Thyroid gland (tissue), 4 donors: ENCODE results near the gene CKAP2. TPM values are rescaled to one million over a fixed set of nuclear protein-coding genes. Genes with fewer than 3 reads are reported as not detected.

Experiments
- DNase-seq, 2 donors: peaks; one replicate each; pipeline ENCODE4 v3.0.0-alpha.2; 2019
- H3K27ac ChIP-seq, 3 donors: fragments of 200-600 bp; sonication (generic); 1 replicate in 2 of 3; 2 replicates in 1 of 3; pipeline ENCODE4 v1.5.1; 2016 to 2019; ENCODE audit warnings: mild to moderate bottlenecking in 1 of 3, moderate library complexity in 1 of 3
- H3K27me3 ChIP-seq: fragments of 200-600 bp; sonication (generic); one replicate; pipeline ENCODE4 v1.5.1; 2019
- H3K36me3 ChIP-seq, 2 donors: fragments of 200-600 bp; sonication (generic); one replicate each; pipeline ENCODE4 v1.5.1; 2016 to 2019
- H3K4me1 ChIP-seq, 2 donors: fragments of 200-600 bp; sonication (generic); one replicate each; pipeline ENCODE4 v1.5.1; 2017 to 2019
- H3K4me3 ChIP-seq, 3 donors: fragments of 200-600 bp; sonication (generic); replicated peaks in 1 of 3; 1 replicate in 2 of 3; 2 replicates in 1 of 3; pipeline ENCODE4 v1.5.1; 2016; ENCODE audit warnings: mild to moderate bottlenecking in 1 of 3
- H3K9me3 ChIP-seq: fragments of 200-600 bp; sonication (generic); one replicate; pipeline ENCODE4 v1.5.1; 2017
- POLR2A ChIP-seq, 2 donors: fragments of 450-650 bp; IDR thresholded peaks; one replicate each; pipeline ENCODE4 v1.6.1; 2017; ENCODE audit warnings: antibody characterized with exemption in 2 of 2, mild to moderate bottlenecking in 2 of 2, moderate library complexity in 1 of 2
- WGBS, 2 donors: methylation state at CpG; one replicate each; pipeline ENCODE4 v1.1.5; 2017; 5-methylcytosine and 5-hydroxymethylcytosine counted together
- intact Hi-C: fragments of 100-400 bp; cut with DNase I; formaldehyde crosslinking; loops from one replicate; pipeline ENCODE4 v1.15.1; 2023
- total RNA-seq, 4 donors: library from RNA; depleted of rRNA; stranded (reverse); fragments of >200 nt; gene quantifications; one replicate each; pipeline ENCODE4 v1.2.3, GENCODE V29; 2016
- TF ChIP-seq, protein P1 (sequence below), 6 experiments: fragments of 200-600 bp in 3 of 6; fragments of 450-650 bp in 3 of 6; sonication (generic) in 3 of 6; IDR thresholded peaks; one replicate each; pipeline ENCODE4 v1.5.1; 2016 to 2019; ENCODE audit warnings: antibody characterized with exemption in 6 of 6, mild to moderate bottlenecking in 2 of 6, inconsistent platforms in 1 of 6, moderate library complexity in 1 of 6

CKAP2 gene
- total RNA-seq, 4 donors from 2014 or later = 8.7 to 14.3 (median 11.4) TPM

DNA sequence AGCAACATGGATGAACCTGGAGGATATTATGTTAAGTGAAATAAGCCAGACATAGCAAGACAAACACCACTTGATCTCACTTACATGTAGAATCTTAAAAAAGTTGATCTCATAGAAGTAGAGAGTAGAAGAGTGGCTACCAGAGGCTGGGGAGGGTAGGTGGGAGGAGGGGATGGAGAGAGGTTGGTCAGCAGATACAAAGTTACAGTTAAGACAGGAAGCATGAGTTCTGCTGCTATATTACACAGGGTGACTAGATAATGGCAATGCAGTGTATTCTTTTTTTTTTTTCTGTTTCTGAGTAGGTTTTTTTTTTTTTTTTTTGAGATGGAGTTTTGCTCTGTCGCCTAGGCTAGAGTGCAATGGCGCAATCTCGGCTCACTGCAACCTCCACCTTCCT is 34.1 kb upstream of the CKAP2 start:
- TF ChIP-seq, protein P1, sequence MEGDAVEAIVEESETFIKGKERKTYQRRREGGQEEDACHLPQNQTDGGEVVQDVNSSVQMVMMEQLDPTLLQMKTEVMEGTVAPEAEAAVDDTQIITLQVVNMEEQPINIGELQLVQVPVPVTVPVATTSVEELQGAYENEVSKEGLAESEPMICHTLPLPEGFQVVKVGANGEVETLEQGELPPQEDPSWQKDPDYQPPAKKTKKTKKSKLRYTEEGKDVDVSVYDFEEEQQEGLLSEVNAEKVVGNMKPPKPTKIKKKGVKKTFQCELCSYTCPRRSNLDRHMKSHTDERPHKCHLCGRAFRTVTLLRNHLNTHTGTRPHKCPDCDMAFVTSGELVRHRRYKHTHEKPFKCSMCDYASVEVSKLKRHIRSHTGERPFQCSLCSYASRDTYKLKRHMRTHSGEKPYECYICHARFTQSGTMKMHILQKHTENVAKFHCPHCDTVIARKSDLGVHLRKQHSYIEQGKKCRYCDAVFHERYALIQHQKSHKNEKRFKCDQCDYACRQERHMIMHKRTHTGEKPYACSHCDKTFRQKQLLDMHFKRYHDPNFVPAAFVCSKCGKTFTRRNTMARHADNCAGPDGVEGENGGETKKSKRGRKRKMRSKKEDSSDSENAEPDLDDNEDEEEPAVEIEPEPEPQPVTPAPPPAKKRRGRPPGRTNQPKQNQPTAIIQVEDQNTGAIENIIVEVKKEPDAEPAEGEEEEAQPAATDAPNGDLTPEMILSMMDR (IDR thresholded peaks at IDR 0.05) = no peak
- no peak for TF ChIP-seq POLR2A (IDR thresholded peaks at IDR 0.05)
- no peak for DNase-seq
- Histone ChIP-seq H3K4me3 (no peak overlapping the region), H3K27ac (no peak overlapping the region), H3K36me3 (peaks cover 28 to 51% of the 10 kb centered on the region in 2 donors), H3K27me3 (no peaks in the 10 kb centered on the region), H3K9me3 (no peaks in the 10 kb centered on the region), H3K4me1 (no peaks in the 10 kb centered on the region)
- WGBS, 2 donors = 90 to 97% methylated on average over 3 of the region's 3 CpGs
- intact Hi-C loops = no loop called here

DNA sequence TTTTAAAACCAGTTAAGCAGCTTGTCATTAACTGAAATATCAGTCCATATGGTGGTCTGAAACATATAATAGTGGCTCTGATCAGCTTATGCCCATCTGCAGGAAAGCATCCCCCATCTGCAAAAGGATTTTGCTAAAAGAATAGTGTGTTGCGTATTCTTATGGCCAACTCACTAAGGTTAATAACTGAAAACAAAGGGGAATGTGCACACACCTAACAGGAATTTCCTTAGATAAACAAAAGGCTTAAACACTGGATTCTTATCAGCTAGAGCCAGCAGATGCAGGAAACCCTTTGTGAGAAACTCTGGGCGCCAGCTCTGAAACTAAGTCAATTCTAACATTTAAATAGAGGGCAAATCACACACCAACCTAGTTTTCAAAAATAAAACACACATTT is 27.0 kb upstream of the CKAP2 start:
- H3K9me3 ChIP-seq = no peaks in the 10 kb centered on the region
- TF ChIP-seq POLR2A (IDR thresholded peaks at IDR 0.05) = no peak
- TF ChIP-seq, protein P1 (IDR thresholded peaks at IDR 0.05) = no peak
- intact Hi-C loops = no loop called here
- peaks cover 22 to 44% of the 10 kb centered on the region in 2 donors for H3K36me3 ChIP-seq
- H3K4me3 ChIP-seq = no peak overlapping the region
- H3K27ac ChIP-seq = no peak overlapping the region
- no peaks in the 10 kb centered on the region for H3K27me3 ChIP-seq
- 87 to 88% methylated on average over 2 of the region's 2 CpGs for WGBS, 2 donors
- no peaks in the 10 kb centered on the region for H3K4me1 ChIP-seq
- no peak for DNase-seq

DNA sequence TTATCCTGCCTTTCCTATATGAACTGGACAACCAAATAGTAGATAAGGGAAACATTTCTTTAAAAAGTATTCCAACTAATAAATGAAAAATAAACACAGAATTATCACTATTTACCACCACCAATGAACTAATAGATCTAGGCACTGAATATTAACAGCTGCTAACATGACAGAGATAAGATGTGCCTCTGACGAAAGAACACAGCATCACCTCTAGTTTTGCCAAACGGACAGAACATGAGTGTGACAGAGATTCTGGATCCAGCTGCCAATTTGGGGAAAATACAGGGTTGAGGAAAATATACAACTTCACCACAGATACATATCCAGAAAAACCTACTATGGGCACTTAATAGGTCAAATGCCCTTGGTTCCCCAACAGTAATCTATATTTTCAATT is 22.8 kb upstream of the CKAP2 start:
- intact Hi-C loops = no loop called here
- TF ChIP-seq POLR2A (IDR thresholded peaks at IDR 0.05) = no peak
- TF ChIP-seq, protein P1 (IDR thresholded peaks at IDR 0.05) = no peak
- no peak for DNase-seq
- H3K36me3 ChIP-seq = peaks cover 16 to 34% of the 10 kb centered on the region in 2 donors
- 95 to 96% methylated on average over 2 of the region's 2 CpGs for WGBS, 2 donors
- no peaks in the 10 kb centered on the region for H3K27me3 ChIP-seq
- no peak overlapping the region for H3K27ac ChIP-seq
- H3K4me1 ChIP-seq = no peaks in the 10 kb centered on the region
- H3K4me3 ChIP-seq = no peak overlapping the region
- H3K9me3 ChIP-seq = no peaks in the 10 kb centered on the region

DNA sequence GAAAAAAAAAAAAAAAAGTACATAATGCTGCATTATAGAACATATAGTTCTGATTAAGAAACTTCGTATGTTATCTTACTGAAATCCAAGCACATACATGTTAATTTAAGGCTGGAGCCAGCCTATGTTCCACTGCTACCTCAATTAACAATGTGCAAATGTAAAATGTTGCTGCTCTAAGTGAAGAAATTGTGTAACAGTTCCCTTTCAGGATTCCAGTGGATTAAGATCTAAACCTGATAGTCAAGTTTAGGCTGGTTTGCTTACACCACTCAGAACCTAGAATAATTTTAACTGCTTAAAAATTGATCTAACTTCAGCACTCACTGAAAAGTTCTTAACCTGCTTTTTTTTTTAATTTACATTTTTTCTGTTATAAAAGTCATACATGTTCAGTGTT is 9.0 kb upstream of the CKAP2 start:
- no peaks in the 10 kb centered on the region for H3K27me3 ChIP-seq
- H3K4me1 ChIP-seq = peaks cover 13 to 20% of the 10 kb centered on the region in 2 donors
- WGBS, 2 donors = 92 to 96% methylated on average over 1 of the region's 1 CpG
- no peaks in the 10 kb centered on the region for H3K9me3 ChIP-seq
- no peak overlapping the region for H3K4me3 ChIP-seq
- DNase-seq = no peak
- intact Hi-C loops = no loop called here
- no peak overlapping the region for H3K27ac ChIP-seq
- TF ChIP-seq, protein P1 (IDR thresholded peaks at IDR 0.05) = no peak
- TF ChIP-seq POLR2A (IDR thresholded peaks at IDR 0.05) = no peak
- H3K36me3 ChIP-seq = peaks cover 0 to 8% of the 10 kb centered on the region in 2 donors

DNA sequence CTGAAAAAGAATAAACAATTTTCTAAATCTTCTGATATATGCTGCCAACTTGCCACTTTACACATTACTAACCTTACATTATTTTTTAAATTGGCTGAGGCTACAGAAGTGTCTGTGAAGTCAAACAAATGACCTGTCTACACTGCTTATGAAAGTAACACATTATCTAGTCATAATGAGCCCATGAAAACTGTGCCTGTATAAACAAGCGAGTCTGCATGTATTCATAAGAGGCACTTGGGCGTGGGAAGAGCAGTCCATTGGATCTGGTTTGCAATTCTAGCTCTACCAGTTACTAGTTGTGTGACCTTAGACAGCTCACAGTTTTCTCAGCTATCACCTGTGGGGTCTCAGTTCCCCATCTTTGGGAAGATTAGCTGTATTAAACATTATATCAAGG is 7.9 kb upstream of the CKAP2 start:
- Histone ChIP-seq H3K4me1 (peaks cover 13 to 20% of the 10 kb centered on the region in 2 donors), H3K27me3 (no peaks in the 10 kb centered on the region), H3K36me3 (no peaks in the 10 kb centered on the region), H3K27ac (no peak overlapping the region), H3K4me3 (no peak overlapping the region), H3K9me3 (no peaks in the 10 kb centered on the region)
- TF ChIP-seq POLR2A (IDR thresholded peaks at IDR 0.05) = no peak
- TF ChIP-seq, protein P1 (IDR thresholded peaks at IDR 0.05) = no peak
- 77 to 81% methylated on average over 2 of the region's 2 CpGs for WGBS, 2 donors
- no peak for DNase-seq
- intact Hi-C loops = no loop called here
